ENCODE results near the gene FLNA.

GRCh38 chrX:154413142-154413541, 38.7 kb upstream of the FLNA start:
- TF ChIP-seq CTCF (IDR thresholded peaks at IDR 0.05; ENCODE audit: low read length) (no peak), EZH2 (IDR thresholded peaks at IDR 0.05; ENCODE audit: borderline replicate concordance, low read length) (no peak)

All from OCI-LY1 (cell line).